DOHH2 (cell line): ENCODE measurements around the gene ATF7IP2.
"Not testable (repeated sequence)": the region's sequence is repeated elsewhere in the genome, so short reads cannot be mapped to it uniquely, and the experiment has no call there.

Source experiments
- H3F3A ChIP-seq: fragments of 200-600 bp; sonication (generic), shearing (Covaris generic); 2 replicates; pipeline ENCODE4 v1.6.0; 2016; ENCODE audit warnings: antibody characterized with exemption, mild to moderate bottlenecking; ENCODE audit not compliant: control insufficient read depth, insufficient read depth
- H3K27ac ChIP-seq: fragments of 200-600 bp; sonication (generic); 2 replicates; pipeline ENCODE4 v1.5.1; 2014; ENCODE audit warnings: low read depth, mild to moderate bottlenecking, low read length, moderate library complexity
- H3K27me3 ChIP-seq: fragments of 200-600 bp; sonication (generic); 2 replicates; pipeline ENCODE4 v1.6.1; 2014; ENCODE audit warnings: mild to moderate bottlenecking, low read length, mixed read lengths; ENCODE audit not compliant: control insufficient read depth
- H3K36me3 ChIP-seq: fragments of 200-600 bp; sonication (generic); 2 replicates; pipeline ENCODE4 v1.6.1; 2014; ENCODE audit warnings: mild to moderate bottlenecking, low read length, moderate library complexity, mixed read lengths; ENCODE audit not compliant: control insufficient read depth
- H3K4me1 ChIP-seq: fragments of 200-600 bp; sonication (generic); 2 replicates; pipeline ENCODE4 v1.6.1; 2014; ENCODE audit warnings: mild to moderate bottlenecking, low read length, mixed read lengths; ENCODE audit not compliant: control insufficient read depth
- H3K4me2 ChIP-seq: fragments of 200-600 bp; sonication (generic); 2 replicates; pipeline ENCODE4 v1.6.0; 2014; ENCODE audit warnings: mild to moderate bottlenecking, low read length, moderate library complexity
- H3K4me3 ChIP-seq: fragments of 200-600 bp; sonication (generic); 2 replicates; pipeline ENCODE4 v1.5.1; 2014; ENCODE audit warnings: mild to moderate bottlenecking, low read length, mixed read lengths
- H3K79me2 ChIP-seq: fragments of 200-600 bp; sonication (generic); 2 replicates; pipeline ENCODE4 v1.6.1; 2014; ENCODE audit warnings: mild to moderate bottlenecking, low read length, mixed read lengths; ENCODE audit not compliant: control insufficient read depth
- H3K9me2 ChIP-seq: fragments of 200-600 bp; sonication (generic); replicated peaks from 2 replicates; pipeline ENCODE4 v1.6.1; 2014; ENCODE audit warnings: mild to moderate bottlenecking, low read length, mixed read lengths; ENCODE audit not compliant: control insufficient read depth
- H3K9me3 ChIP-seq: fragments of 200-600 bp; sonication (generic); 2 replicates; pipeline ENCODE4 v1.6.1; 2014; ENCODE audit warnings: antibody characterized with exemption, low read length, mixed read lengths; ENCODE audit not compliant: control insufficient read depth, insufficient read depth
- H4K20me1 ChIP-seq: fragments of 200-600 bp; sonication (generic); 2 replicates; pipeline ENCODE4 v1.6.0; 2014; ENCODE audit warnings: low read depth, mild to moderate bottlenecking, antibody characterized with exemption, low read length, moderate library complexity; ENCODE audit not compliant: control insufficient read depth, insufficient read depth
- CTCF ChIP-seq: fragments of 200-600 bp; sonication (generic); IDR thresholded peaks from one replicate; pipeline ENCODE4 v1.5.1; 2014; ENCODE audit warnings: antibody characterized with exemption, mild to moderate bottlenecking, low read depth, low read length; ENCODE audit not compliant: poor library complexity, severe bottlenecking
- EZH2phosphoT487 ChIP-seq: fragments of 200-600 bp; sonication (generic); IDR thresholded peaks from 2 replicates; pipeline ENCODE4 v1.6.1; 2017; ENCODE audit warnings: borderline replicate concordance, mild to moderate bottlenecking, antibody characterized with exemption, low read length, moderate library complexity, mixed read lengths

Gene ATF7IP2

DNA sequence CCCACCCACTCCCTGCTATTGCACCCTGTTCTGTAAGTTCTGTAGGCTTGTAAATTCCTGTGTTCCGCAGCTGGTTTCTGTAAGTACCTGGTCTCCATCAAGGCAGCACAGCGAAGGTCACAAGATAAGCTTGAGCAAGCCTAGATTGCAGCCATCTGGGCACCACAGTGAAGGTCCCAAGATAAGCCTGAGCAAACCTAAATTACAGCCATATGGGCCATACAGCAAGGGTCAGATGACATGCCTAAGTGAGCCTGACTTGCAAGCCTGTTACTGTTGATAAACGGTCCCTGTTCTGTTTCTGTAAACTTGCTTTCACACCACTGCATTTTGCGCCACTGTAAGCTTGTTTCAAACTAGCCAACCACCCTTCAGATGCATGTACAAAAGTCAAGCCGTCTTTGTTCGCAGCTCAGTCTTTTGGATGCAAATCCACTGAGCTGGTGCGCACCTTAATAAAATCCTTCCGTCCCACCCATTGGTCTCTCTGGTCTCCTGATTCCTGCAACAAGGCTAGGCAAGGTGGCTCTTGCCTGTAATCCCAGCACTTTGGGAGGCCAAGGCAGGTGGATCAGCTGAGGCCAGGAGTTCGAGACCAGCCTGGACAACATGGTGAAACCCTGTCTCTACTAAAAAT lies 42.6 kb upstream of the ATF7IP2 start:
- Histone ChIP-seq H3K4me1 (peaks cover 18% of the 10 kb centered on the region), H3K27ac (no peak overlapping the region), H3K9me2 (no peaks in the 10 kb centered on the region), H3K27me3 (no peaks in the 10 kb centered on the region), H3F3A (no peaks in the 10 kb centered on the region), H3K79me2 (no peaks in the 10 kb centered on the region), H3K36me3 (no peaks in the 10 kb centered on the region), H3K4me2 (no peak overlapping the region), H4K20me1 (no peaks in the 10 kb centered on the region), H3K4me3 (no peak overlapping the region), H3K9me3 (peaks cover 50% of the 10 kb centered on the region)
- TF ChIP-seq CTCF: no peak
- TF ChIP-seq EZH2phosphoT487: no peak

- Histone ChIP-seq H3K4me1 (peaks cover 12% of the 10 kb centered on the region), H3K9me3 (peaks cover 43% of the 10 kb centered on the region)
- H3F3A ChIP-seq, H3K27me3 ChIP-seq, H4K20me1 ChIP-seq, H3K36me3 ChIP-seq, H3K27ac ChIP-seq, H3K79me2 ChIP-seq, H3K9me2 ChIP-seq, H3K4me2 ChIP-seq, H3K4me3 ChIP-seq: not testable (repeated sequence)
Measured at GRCh38 chr16:10344699-10345098, 41.2 kb upstream of the ATF7IP2 start.

DNA sequence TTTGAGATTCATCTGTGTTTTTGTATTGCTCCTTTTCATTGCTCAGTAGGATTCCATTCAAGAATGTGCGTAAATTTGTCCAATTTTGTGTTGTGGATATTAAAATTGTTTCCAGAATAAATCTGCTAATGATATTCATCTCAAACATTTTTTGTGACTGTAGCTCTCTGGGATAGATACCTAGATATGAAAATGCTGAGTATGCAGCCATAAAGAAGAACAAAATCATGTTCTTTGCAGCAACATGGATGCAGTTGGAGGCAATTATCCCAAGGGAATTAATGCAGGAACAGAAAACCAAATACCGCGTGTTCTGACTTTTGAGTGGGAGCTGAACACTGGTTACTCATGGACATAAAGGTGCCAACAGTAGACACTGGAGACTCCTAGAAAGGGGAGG lies 40.2 kb upstream of the ATF7IP2 start:
- TF ChIP-seq CTCF (no peak), EZH2phosphoT487 (no peak)
- Histone ChIP-seq H3K4me2 (no peak overlapping the region), H3K4me1 (peaks cover 4% of the 10 kb centered on the region; the same call in 1 of the 2 replicates), H3K4me3 (no peak overlapping the region), H3F3A (no peaks in the 10 kb centered on the region), H3K79me2 (no peaks in the 10 kb centered on the region), H4K20me1 (no peaks in the 10 kb centered on the region), H3K36me3 (no peaks in the 10 kb centered on the region), H3K27ac (no peak overlapping the region), H3K9me2 (no peaks in the 10 kb centered on the region), H3K9me3 (peaks cover 33% of the 10 kb centered on the region; the same call in 1 of the 2 replicates), H3K27me3 (no peaks in the 10 kb centered on the region)

- H3K27ac ChIP-seq: no peak overlapping the region
- no peaks in the 10 kb centered on the region for H3K9me2 ChIP-seq
- no peaks in the 10 kb centered on the region for H3K79me2 ChIP-seq
- no peaks in the 10 kb centered on the region for H3K36me3 ChIP-seq
- no peak overlapping the region for H3K4me3 ChIP-seq
- no peaks in the 10 kb centered on the region for H3K27me3 ChIP-seq
- H3K9me3 ChIP-seq: peaks cover 8% of the 10 kb centered on the region; the same call in 1 of the 2 replicates
- no peaks in the 10 kb centered on the region for H4K20me1 ChIP-seq
- no peaks in the 10 kb centered on the region for H3F3A ChIP-seq
- H3K4me2 ChIP-seq: no peak overlapping the region
- TF ChIP-seq EZH2phosphoT487: no peak
- no peak for TF ChIP-seq CTCF
- peaks cover 4% of the 10 kb centered on the region; the same call in 1 of the 2 replicates for H3K4me1 ChIP-seq
Measured at GRCh38 chr16:10349851-10350250, 36.0 kb upstream of the ATF7IP2 start.
